GM12892 (cell line): ENCODE measurements around the gene MYRFL.

Experiments used
- POLR2A ChIP-seq: IDR thresholded peaks from 2 replicates; pipeline ENCODE4 v1.6.1; 2011; ENCODE audit warnings: low read depth, low read length, control low read depth
- POLR2AphosphoS5 ChIP-seq: IDR thresholded peaks from 2 replicates; pipeline ENCODE4 v1.6.1; 2011; ENCODE audit warnings: low read depth, low read length, control low read depth

- no peak for TF ChIP-seq POLR2A
- TF ChIP-seq POLR2AphosphoS5: no peak
Observed at GRCh38 chr12:69868695-69869094, 43.7 kb downstream of the MYRFL start.
